Activated T-helper 1 cell treated with anti-CD3 and anti-CD28 coated beads, Interleukin-2, amount 50 U/mL, for 16 hours (primary cell): Measurements from ENCODE around the gene THOP1.

Experiments used
- DNase-seq, 2 donors: peaks; one replicate each; pipeline ENCODE4 v3.0.0-alpha.2; 2020; ENCODE audit warnings: low read depth in 1 of 2, low spot score in 1 of 2

THOP1 gene

DNA sequence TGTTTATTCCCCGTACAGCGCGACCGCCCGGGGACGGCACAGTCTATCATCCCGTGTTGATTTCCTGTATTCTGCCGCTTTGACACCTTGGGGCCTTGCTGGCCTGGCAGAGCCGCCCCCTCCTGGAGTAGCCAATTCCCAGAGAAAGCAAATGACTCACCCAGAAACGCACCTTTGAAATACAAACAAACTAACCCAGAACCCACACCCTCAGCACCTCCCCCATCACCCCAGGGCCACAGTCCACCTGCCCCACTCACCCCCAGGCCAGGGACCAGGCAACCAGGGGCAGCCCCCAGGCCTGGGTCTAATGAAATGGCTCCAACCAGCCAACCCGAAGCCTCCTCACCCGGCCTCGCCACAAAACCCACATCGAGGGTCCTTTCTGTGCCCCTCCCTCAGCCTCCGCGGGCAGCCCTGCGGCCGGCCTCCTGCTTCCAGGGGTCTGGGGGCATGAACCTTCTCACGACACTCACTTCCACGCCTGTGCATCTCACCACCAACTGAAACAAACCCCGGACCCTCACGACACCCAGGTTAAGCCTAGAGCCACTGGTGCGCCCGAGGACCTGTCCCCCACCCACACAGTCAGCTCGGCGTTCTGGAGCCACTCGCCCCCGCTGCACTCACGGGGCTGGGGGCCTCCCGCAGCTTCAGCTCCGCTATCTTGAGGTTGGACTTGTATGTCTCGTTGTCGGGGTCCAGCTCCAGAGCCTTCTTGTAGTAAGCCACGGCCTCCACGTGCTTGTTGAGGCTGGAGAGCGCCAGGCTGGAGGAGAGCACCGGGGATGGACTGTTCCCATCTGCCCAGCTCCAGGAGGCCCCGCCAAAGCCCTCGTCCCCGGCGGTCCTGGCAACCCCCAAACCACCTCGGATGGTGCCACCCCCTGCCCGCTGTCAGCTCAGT, 23.2 kb upstream of the THOP1 start:
- no peak for DNase-seq

DNA sequence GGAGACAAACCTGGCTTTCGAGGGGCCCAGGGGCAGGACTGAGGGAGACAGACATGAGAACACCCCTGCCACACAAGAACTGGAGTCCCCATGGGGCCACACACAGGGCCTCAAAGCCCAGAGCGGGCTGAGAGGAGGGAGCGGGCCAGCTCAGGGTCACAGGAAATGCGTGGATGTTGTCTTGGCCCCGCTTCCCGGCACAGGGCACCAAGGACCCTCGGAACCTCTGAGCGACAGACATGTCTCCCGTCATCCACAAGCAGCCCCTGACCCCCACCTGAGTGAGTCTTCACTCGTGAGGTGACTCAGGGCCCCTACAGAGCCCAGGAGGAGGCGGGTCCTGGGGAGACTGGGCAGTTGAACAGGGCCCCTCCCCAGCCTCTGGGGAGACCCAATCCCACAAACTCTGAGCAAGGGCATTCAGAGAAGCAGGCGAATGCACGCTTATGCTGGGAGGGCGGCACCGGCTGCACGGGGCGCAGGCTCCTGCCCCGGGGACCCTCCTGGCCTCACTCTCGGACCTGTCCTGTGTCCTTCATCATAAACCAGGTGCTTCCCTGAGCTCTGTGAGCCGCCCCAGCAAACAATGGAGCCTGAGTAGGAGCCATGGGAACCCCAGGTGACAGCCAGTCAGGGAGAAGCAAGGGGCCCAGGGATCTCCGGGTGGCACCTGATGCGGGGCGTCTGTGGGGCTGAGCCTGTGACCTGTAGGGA, 22.4 kb upstream of the THOP1 start:
- no peak for DNase-seq

DNA sequence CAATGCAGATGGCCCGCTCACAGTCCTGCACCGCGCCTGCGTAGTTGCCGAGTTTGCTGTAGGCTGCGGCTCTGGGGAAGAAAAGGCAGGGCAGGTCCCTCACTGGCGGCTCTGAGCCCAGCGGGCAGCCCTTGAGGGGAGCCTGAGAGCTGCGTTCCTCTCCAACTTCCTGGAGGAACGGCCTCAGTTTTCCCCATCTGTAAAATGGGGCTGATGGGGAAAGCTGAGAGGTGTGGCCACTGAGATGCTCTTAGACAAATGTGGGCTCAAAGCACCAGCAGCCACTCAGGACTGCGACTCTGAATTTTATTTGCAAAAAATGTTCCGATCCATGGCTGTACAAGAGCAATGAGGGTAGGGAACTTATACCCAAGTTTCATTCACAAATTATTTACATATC, 21.6 kb upstream of the THOP1 start:
- no peak for DNase-seq

DNA sequence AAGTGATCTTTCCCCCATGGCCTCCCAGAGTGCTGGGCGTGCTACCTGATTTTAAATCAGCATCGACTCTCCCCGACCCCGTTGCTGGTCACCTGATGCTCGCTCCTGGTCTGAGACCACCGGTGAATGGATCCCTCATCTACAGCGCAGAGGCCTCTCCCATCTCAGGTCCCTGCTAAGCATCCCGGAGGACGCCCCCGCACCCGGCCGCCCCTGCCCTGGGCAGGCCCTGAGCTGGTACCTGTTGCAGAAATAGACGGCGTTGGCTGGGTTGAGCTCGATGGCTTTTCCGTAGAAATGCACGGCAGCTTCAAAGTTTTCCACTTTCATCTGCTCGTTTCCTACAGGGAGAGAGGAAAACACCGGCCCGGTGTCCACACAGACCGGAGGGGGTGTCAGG, 20.4 kb upstream of the THOP1 start:
- DNase-seq, result no peak

DNA sequence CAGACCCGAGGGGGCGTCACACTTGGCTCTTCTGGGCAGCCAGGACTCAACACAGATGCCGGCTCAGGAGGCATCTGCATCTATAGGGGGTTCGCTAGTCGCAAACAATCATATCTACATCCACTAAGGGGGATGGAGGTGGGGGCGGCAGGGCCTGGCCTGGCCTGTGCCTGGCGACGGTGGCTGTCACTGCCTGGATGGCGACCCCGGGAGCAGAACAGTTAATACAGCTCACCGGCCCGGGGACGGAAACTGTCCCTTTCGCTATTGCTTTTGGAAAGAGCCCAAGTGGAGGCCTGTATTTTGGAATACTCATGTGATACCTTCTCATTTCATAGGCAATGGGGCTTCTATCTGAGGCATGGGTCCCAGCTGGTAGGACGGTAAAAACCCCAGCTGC, 19.9 kb upstream of the THOP1 start:
- no peak for DNase-seq

DNA sequence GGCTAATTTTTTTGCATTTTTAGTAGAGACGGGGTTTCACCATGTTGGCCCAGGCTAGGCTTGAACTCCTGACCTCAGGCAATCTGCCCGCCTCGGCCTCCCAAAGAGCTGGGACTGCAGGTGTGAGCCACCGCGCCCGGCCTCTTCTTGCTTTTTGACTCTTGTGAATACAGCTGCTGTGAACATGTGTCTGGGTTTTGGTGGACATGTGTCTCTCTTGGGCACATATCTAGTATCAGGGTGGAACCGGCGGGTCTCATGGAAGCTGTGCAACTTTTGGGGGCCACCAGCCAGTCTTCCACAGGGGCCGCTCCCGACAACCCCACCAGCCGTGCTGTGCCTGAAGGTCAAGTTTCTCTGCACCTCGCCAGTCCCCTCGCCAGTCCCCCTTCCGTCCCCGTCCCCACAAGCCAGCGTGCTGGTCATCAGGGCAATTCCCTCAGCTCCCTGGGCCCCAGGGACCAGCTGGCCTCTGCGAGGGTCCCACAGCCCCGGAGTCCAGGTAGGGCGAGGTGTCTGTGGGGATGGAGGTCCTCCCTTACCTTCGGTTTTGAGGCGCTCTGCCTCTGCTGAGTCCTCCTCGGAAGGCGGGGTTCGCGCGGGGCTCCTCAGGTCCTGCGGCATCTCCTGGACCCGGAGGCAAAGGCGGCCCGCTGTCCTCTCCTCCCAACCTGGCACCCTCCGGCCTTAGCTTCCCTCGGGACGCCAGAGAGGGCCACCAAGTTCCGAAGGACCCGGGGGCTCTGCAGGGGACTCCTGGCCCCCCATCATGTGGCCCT, 18.5 kb upstream of the THOP1 start:
- no peak for DNase-seq

DNA sequence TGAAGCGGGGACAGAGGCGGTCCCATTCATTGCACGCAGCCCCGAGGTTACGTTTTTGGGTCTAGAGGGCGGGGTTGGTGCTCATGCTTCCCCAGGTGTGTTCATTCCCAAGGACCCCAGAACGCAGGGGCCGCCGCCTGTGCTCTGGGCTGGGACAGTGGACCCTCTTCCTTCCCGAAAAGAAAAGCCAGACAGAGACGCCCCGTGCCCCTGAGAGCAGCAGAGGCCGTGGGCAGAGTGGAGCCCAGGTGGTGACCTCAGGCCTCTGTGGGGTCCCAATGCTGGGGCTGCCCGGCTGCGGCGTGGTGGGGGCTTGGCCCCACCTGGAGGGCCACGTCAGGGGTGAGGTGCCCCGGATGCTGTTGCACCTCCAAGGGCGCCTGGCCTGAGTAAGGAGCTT, 17.6 kb upstream of the THOP1 start:
- DNase-seq, result no peak

DNA sequence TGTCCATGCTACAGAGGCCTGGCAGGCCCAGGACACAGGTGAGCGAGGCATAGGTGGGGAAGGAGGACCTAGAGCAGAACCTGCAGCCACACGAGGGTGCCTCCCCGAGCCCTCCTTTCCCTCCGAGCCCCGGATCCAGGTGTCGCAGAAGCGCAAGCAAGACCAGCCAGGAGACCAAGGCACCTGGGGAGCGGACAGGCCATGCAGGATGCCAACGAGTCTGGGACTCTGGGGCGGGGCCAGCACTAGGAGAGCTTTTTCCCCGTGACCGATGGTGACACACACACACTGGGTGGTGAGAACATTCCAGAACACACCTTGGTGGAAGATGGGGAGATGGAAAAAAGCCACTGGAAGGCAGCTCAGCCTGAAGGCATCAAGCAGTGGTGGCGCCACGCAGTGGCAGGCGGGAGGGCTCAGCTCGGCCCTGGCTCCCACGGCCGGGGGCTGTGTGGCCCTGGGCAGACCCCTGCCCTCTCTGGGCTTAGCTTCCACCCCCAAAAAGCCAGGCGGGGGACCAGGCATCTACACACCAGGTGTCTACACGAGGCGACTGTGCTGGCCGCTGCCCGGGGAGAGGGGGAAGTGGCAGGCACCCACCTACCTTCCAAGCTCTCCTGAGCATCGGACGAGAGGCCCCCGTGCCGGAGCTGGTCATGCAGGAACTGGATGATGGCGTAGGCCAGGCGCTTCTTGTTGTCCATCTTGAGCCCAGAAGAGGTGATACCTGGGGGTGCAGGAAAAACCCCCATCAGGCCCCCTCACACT, 16.8 kb upstream of the THOP1 start:
- DNase-seq, result no peak

DNA sequence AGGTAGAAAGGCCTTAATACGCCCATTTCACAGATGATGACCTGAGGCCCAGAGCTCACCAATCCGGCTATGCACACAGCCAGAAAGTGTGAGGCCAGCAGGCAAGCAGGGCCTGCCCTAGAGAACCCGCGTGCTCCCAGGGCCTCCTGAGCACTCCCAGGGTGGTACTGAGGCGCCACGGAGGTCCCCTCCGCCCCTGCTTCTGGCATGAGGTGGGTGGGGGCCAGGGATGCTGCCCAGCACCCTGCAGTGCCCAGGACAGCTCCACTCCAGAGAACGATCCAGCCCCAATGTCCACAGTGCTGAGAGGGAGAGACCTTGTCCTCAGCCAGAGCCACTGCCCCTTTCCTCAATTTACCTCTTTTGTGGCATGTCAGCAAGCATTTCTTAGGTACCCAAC, 16.1 kb upstream of the THOP1 start:
- no peak for DNase-seq

DNA sequence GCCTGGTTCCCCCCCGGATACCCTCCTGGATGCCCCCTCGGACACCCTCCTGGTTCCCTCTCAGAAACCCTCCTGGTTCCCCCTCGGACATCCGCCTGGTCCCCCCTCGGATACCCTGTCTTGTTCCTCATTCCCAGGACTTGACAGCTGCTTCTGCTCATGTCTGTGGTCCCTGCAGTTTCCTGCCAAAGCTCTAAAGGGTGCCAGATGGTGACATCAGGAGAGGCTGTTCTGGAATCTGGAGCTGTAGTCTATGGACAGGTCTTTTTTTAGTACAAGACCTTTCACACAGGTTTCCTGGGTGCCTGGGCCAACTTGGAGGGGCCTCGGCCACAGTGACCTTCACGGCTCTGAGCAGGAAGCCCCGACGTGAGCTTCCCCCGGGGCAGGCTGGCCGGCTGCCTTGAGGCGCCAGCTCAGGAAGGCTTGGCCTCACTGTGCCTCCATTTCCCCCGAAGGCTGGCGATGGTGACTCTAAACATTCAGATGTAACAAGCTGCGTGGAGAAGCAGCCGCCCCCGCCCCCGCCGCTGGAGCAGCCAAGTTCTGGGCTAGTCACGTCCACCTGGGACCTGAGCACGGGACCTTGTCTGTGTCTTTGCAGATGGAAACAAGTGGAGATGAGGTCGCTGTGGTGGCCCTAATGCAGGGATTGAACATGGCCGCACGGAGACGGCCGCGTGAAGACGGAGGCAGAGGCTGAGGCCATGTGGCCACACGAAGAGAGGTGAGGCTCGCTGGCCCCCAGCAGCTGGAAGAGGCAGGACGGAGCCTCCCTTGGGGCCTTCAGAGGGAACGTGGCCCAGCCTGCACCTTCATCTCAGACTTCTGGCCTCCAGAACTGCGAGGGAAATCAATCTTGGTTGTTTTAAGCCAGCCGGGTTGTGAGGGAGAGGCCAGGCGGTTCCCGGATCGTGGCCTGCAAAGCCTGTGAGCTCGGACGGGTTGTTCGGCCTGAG, 15.0 kb upstream of the THOP1 start:
- DNase-seq, result no peak

DNA sequence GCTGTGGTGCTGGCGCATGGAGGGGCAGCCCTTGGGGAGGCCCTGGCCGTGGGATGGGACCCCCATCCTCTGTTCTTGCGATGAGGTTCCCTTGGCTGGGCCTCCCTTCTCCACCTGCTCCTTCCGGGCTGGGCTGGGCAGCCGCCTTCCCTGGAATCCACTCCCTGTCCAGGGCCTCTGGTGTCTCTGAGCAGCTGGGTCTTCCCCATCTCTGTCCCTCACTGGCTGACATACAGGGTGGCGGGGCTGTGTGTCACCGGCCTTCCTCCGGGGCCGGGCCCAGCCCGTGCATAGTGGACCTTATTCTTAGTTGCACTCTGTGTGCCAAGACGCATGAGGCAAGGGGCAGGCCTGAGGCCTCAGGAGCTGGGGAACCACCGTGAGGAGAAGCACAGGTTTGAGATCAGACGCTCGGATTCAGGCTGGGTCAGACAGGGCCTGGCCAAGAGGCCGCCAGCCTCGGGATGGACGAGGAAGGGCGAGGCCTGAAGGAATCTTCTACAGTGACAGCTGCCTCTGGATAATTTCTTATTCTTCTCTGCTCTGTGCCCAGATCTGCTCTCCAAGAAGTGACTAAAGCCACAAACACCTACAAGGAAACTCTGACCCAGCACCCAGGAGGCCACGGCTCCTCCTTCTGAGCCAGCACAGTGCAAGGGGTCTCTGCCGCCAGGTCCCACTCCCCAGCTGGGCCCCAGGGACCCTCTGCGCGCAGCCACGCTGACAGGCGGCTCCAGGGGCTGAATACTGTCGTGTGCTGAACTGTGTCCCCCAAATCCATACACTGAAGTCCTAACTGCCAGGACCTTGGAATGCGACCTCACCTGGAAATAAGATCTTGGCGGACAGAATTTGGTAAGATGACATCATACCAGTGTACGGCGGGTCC, 13.3 kb upstream of the THOP1 start:
- DNase-seq, result no peak

DNA sequence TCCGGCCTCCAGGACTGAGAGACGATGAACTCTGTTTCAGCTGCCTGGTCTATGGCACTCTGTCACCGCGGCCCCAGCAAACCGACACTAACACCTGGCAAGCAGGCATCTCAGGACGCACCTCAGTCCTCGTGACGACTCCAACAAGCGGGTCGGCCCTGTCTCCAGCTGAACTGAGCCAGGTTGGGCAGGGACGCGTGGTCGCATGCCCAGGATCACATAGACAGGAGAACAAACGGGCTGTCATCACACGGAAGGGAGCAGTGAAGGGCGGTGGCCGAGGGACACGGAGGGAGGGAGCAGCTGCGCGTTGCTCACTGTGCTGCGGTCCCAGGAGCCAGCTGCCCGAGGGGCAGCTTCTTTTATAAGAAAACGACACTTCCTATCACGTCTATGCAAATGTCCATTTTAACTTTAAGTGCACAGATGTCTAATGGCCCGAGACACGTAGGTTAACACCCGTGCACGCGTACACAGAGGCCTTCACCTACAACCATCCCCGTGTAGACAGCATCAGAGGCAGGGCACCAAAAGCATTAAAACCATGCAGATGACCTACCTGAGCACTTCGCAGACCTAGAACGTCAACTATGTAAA, 11.1 kb upstream of the THOP1 start:
- no peak for DNase-seq

DNA sequence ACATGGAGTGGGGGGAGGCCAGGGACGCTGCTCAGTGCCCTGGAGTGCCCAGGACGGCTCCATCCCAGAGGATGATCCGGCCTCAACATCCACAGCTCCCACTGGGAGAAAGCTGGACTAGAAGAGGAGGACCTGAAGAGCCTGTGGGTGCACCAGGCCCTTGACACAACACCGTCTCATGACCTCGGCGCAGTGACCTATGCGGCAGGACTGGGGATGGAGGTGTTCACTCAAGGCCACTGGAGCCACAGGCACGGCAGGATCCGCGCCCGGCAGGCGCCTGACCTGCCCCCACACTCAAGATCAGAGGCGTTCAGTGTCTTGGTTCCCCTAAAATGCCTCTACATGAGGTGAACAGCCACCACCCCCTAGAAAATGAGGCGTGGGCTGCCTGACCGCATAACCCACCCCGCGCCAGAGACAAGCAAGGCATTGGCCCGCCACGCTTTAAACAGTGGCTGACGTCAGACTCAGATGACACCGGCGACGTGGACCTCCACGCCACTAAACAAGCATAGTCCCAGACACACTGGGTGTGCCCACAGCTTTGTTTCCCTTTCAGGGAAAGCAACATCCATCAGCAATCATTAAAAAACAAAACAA, 10.2 kb upstream of the THOP1 start:
- DNase-seq, result no peak

DNA sequence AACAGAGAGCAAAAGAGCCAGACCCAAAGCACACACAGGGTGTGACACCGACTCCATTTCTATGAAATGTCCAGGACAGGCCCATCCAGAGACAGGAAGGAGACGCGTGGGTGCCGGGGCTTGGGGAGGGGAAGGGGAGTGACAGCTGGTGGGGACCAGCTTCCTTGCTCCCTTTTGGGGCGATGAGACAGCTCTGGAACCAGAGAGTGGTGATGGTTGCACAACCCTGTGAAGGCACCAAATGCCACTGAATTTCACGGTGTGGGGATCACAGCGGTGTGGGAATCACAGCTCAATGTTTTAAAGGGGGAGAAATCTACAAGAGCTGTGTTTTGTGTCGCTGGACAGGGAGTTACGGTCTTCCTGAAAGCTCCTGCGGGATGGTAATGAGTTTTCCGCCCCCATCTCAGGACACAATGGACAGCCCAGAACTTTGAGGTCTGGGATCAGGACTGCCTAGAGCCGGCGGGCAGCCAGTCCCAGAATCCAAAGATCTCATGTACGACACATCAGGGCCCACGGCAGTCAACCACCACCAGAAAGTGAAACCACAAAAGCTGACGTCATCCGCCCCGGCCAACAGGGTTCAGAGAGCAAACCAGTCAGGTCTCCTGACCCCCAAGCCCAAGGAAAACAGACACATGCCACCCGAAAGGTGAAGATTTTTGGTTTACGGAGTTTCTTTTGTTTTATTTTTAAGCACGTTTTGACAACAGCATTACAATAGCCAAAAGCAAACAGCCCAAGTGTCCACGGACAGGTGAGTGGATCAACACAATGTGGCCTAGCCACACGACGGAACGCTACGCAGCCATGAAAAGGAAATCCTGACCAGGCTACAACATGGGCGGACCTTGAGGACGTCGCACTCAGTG, 9.5 kb upstream of the THOP1 start:
- peak; percentile 37 to 39 for DNase-seq

DNA sequence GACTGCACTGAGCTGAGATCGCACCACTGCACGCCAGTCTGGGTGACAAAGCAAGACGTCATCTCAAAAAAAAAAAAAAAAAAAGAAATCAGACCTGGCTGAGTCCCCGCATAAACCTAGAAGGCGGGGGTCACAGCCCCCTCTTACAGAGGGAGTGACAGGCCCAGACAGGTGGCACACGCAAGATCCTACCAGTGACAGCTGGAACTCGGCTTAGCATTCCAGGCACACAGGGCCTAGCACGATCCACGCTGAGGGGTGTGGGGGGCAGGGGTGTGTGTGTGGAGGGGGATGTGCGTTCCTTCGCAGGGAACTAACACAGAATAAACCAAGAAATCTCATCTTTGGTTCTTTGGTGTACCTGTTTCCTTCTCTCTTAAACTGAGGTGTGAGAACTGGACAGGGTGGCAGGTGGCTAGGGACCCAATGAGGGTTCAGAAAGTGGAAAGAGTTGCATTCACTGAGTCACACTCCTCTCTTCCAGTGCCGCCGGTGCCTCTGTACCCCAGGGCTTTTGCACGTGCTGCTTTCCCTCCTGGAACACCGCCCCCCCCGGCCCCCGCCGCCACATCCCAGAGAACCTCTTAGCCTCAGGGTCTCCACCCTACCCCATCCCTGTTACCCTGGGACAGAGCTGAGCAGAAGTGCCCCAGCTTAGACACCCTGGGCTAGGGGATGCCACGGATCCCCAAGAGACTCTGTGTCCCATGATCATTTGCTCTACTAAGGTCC, 7.2 kb upstream of the THOP1 start:
- no peak for DNase-seq

DNA sequence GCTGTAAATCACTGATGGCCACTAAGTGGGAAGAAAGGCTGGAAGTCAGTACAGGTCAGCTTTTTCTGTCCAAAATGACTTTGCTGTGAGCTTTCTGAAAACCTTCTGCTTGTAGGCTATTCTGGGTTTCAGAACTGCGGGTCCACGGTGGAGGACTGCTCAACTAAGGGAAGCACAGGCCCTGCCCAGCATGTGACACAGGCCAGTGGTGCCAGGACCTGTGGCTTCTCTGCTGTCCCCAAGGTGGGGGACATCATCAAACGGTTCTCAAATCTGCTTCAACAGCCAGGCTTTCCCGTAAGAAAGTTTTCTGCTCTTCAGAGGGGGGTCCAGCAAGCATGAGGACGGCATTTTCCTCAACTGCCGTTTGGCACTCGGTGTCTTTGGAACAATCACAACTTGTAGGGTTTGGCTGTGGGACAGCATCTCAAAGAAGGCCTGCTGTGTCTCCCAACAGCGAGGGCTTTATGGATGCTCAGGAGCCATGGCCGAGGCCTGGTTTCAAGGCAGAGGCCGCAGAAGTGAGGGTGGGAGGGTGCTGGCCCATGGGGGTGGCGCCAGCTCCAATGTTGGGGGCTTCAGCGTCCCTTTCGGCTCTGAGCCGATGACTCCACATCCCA, 6.1 kb upstream of the THOP1 start:
- no peak for DNase-seq
